Fibroblast of skin of scalp (primary cell): Measurements from ENCODE around the gene GLIS2. TPM values are rescaled to one million over a fixed set of nuclear protein-coding genes. Genes with fewer than 3 reads are reported as not detected.

ENCODE experiments used
- DNase-seq: peaks from one replicate; pipeline ENCODE4 v3.0.0-alpha.2; 2013
- polyA plus RNA-seq, 2 experiments: library from polyadenylated mRNA; unstranded; fragments of 120-200 nt; gene quantifications; one replicate each; pipeline ENCODE4 v1.2.1, GENCODE V29; 2013; ENCODE audit not compliant: insufficient read length in 2 of 2

GLIS2 gene
- 19.5 TPM for polyA plus RNA-seq (2013, experiment 1 of 2; ENCODE audit: insufficient read length)
- 19.6 TPM for polyA plus RNA-seq (2013, experiment 2 of 2; ENCODE audit: insufficient read length)

GRCh38 chr16:4315186-4316107, at the start of gene GLIS2:
Gene GLIS2, plus strand, starts transcription at chr16:4316067. Its CDS starts 16,214 bp downstream, at chr16:4332281.
- peak; percentile 87 for DNase-seq

GRCh38 chr16:4266372-4266771, 49.5 kb upstream of the GLIS2 start:
- peak; percentile 19 for DNase-seq

GRCh38 chr16:4270091-4270490, 45.8 kb upstream of the GLIS2 start:
- no peak for DNase-seq

- no peak for DNase-seq
These were observed 45.3 kb upstream of the GLIS2 start for GRCh38 chr16:4270595-4270994.

- DNase-seq = peak; percentile 93
These were observed 44.4 kb upstream of the GLIS2 start for GRCh38 chr16:4271176-4272113.

GRCh38 chr16:4272114-4272956, 43.5 kb upstream of the GLIS2 start:
- no peak for DNase-seq

- peak; percentile 37 for DNase-seq
These were observed 42.0 kb upstream of the GLIS2 start for GRCh38 chr16:4273858-4274311.

- DNase-seq = no peak
These were observed 40.0 kb upstream of the GLIS2 start for GRCh38 chr16:4275861-4276260.

- no peak for DNase-seq
These were observed 37.8 kb upstream of the GLIS2 start for GRCh38 chr16:4277987-4278513.

- DNase-seq = no peak
These were observed 35.2 kb upstream of the GLIS2 start for GRCh38 chr16:4280625-4281024.

- no peak for DNase-seq
These were observed 32.4 kb upstream of the GLIS2 start for GRCh38 chr16:4283441-4283840.

GRCh38 chr16:4283939-4284338, 31.9 kb upstream of the GLIS2 start:
- DNase-seq = peak; percentile 47

- no peak for DNase-seq
These were observed 30.7 kb upstream of the GLIS2 start for GRCh38 chr16:4285167-4285566.

- peak; percentile 60 for DNase-seq
These were observed 27.5 kb upstream of the GLIS2 start for GRCh38 chr16:4288148-4288921.

GRCh38 chr16:4290236-4290830, 25.5 kb upstream of the GLIS2 start:
- DNase-seq = peak; percentile 47

GRCh38 chr16:4291699-4292098, 24.2 kb upstream of the GLIS2 start:
- DNase-seq = no peak

- no peak for DNase-seq
These were observed 22.6 kb upstream of the GLIS2 start for GRCh38 chr16:4293181-4293716.

GRCh38 chr16:4293822-4294457, 21.9 kb upstream of the GLIS2 start:
- DNase-seq = peak; percentile 81

GRCh38 chr16:4295581-4295980, 20.3 kb upstream of the GLIS2 start:
- no peak for DNase-seq

GRCh38 chr16:4297480-4297879, 18.4 kb upstream of the GLIS2 start:
- DNase-seq = no peak
